Fibroblast of mammary gland (primary cell): Measurements from ENCODE around the gene RBMXL3.

ENCODE experiments used
- DNase-seq: peaks from one replicate; pipeline ENCODE4 v3.0.0-alpha.2; 2010; ENCODE audit warnings: low read depth
- H3K4me3 ChIP-seq: 2 replicates; pipeline ENCODE4 v1.5.1; 2011; ENCODE audit warnings: low read depth, mild to moderate bottlenecking, low read length, moderate library complexity; ENCODE audit not compliant: control insufficient read depth
- CTCF ChIP-seq: conservative IDR thresholded peaks from 2 replicates; pipeline ENCODE4 v1.5.1; 2011; ENCODE audit warnings: low read depth, low read length, inconsistent platforms; ENCODE audit not compliant: control insufficient read depth, insufficient read depth

RBMXL3 gene

GRCh38 chrX:115189110-115189509 lies at the start of gene RBMXL3:
TSS of gene RBMXL3 (plus strand) at chrX:115189410. CDS start at chrX:115189442, 32 bp downstream.
- DNase-seq, result no peak
- TF ChIP-seq CTCF, result no peak
- H3K4me3 ChIP-seq, result no peak within 1 kb of the TSS

- DNase-seq, result no peak
- H3K4me3 ChIP-seq, result no peak overlapping the region
- no peak for TF ChIP-seq CTCF
Observed at GRCh38 chrX:115142057-115142456, 47.2 kb upstream of the RBMXL3 start.

GRCh38 chrX:115147220-115147619 lies 42.0 kb upstream of the RBMXL3 start:
- peak; percentile 56 for TF ChIP-seq CTCF
- no peak overlapping the region for H3K4me3 ChIP-seq
- peak; percentile 49 for DNase-seq

GRCh38 chrX:115173181-115173580 lies 16.0 kb upstream of the RBMXL3 start:
- DNase-seq, result no peak
- TF ChIP-seq CTCF, result no peak
- no peak overlapping the region for H3K4me3 ChIP-seq

- no peak for TF ChIP-seq CTCF
- H3K4me3 ChIP-seq, result no peak overlapping the region
- DNase-seq, result no peak
Observed at GRCh38 chrX:115174548-115174947, 14.7 kb upstream of the RBMXL3 start.

GRCh38 chrX:115177932-115178331 lies 11.3 kb upstream of the RBMXL3 start:
- H3K4me3 ChIP-seq, result no peak overlapping the region
- no peak for TF ChIP-seq CTCF
- DNase-seq, result peak; percentile 40

GRCh38 chrX:115178473-115178872 lies 10.7 kb upstream of the RBMXL3 start:
- DNase-seq, result no peak
- no peak overlapping the region for H3K4me3 ChIP-seq
- TF ChIP-seq CTCF, result no peak
